ENCODE measurements around the gene CCDC154. TPM values are rescaled to one million over a fixed set of nuclear protein-coding genes. Genes with fewer than 3 reads are reported as not detected.

Gene CCDC154
- total RNA-seq, 4 donors from 2014 or later = 0.44 to 3.0 (median 2.7) TPM; not detected in 1

DNA sequence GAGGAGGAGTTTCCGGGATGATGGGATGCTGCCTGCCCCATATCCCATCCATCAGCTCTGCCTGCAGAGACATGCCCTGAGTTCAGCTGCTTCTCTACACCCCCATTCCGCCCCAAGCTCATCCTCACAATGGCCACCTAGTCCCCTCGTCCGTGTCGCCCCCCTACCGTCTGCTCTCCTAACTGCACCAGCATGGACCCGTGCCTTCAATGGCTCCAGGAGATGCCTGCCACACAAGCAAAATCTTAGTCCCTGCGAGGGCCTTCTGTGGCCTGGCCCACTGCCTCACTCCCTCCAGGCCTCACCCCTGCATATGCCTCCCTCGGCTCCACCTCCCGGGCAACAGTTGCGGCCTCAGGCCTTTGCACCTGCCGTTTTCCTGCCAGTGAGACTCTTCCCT, 47.0 kb upstream of the CCDC154 start:
- TF ChIP-seq EP300 (IDR thresholded peaks at IDR 0.05) = no peak
- TF ChIP-seq POLR2A (IDR thresholded peaks at IDR 0.05) = no peak
- TF ChIP-seq CTCF (IDR thresholded peaks at IDR 0.05) = no peak
- no peak overlapping the region for H3K27ac ChIP-seq
- no peak overlapping the region for H3K4me3 ChIP-seq
- peaks cover 0 to 20% (median 0%) of the 10 kb centered on the region in 3 donors for H3K36me3 ChIP-seq
- H3K9me3 ChIP-seq = no peaks in the 10 kb centered on the region
- no peak for DNase-seq (ENCODE audit: low spot score in 2 of 2)
- peaks cover 0 to 24% (median 0%) of the 10 kb centered on the region in 4 donors for H3K4me1 ChIP-seq
- WGBS, 2 donors = 83% methylated on average over 12 of the region's 12 CpGs
- H3K27me3 ChIP-seq = no peaks in the 10 kb centered on the region

GRCh38 chr16:1489077-1489476, 44.7 kb upstream of the CCDC154 start:
- TF ChIP-seq POLR2A (IDR thresholded peaks at IDR 0.05) = no peak
- no peak for TF ChIP-seq EP300 (IDR thresholded peaks at IDR 0.05)
- TF ChIP-seq CTCF (IDR thresholded peaks at IDR 0.05) = no peak
- DNase-seq (ENCODE audit: low spot score in 2 of 2) = no peak
- WGBS, 2 donors = 89 to 90% methylated on average over 12 of the region's 12 CpGs

GRCh38 chr16:1488619-1489018, 44.3 kb upstream of the CCDC154 start, which contains the start of gene PTX4:
TSS of gene PTX4 (minus strand) at chr16:1488944. CDS start at chr16:1488909, 35 bp downstream.
- 86 to 94% methylated on average over 19 of the region's 19 CpGs for WGBS, 2 donors
- no peak for TF ChIP-seq CTCF (IDR thresholded peaks at IDR 0.05)
- TF ChIP-seq EP300 (IDR thresholded peaks at IDR 0.05) = no peak
- TF ChIP-seq POLR2A (IDR thresholded peaks at IDR 0.05) = no peak
- Histone ChIP-seq H3K27me3 (no peaks in the 10 kb centered on the region), H3K4me1 (peaks cover 0 to 9% (median 0%) of the 10 kb centered on the region in 4 donors), H3K4me3 (no peak within 1 kb of the TSS), H3K27ac (no peak within 1 kb of the TSS), H3K36me3 (no peaks in the 10 kb centered on the region), H3K9me3 (no peaks in the 10 kb centered on the region)
- DNase-seq (ENCODE audit: low spot score in 2 of 2) = no peak

More at GRCh38 chr16:1489077-1489476, 44.7 kb upstream of the CCDC154 start:
- Histone ChIP-seq H3K27ac (no peak overlapping the region), H3K36me3 (no peaks in the 10 kb centered on the region), H3K9me3 (no peaks in the 10 kb centered on the region), H3K27me3 (no peaks in the 10 kb centered on the region), H3K4me3 (no peak overlapping the region), H3K4me1 (peaks cover 0 to 13% (median 0%) of the 10 kb centered on the region in 4 donors)

- Histone ChIP-seq H3K27me3 (no peaks in the 10 kb centered on the region), H3K4me1 (peaks cover 0 to 9% (median 0%) of the 10 kb centered on the region in 4 donors), H3K9me3 (no peaks in the 10 kb centered on the region), H3K36me3 (no peaks in the 10 kb centered on the region), H3K27ac (no peak overlapping the region), H3K4me3 (no peak overlapping the region)
- no peak for TF ChIP-seq CTCF (IDR thresholded peaks at IDR 0.05)
- no peak for TF ChIP-seq EP300 (IDR thresholded peaks at IDR 0.05)
- no peak for TF ChIP-seq POLR2A (IDR thresholded peaks at IDR 0.05)
- DNase-seq (ENCODE audit: low spot score in 2 of 2) = no peak
- 79 to 83% methylated on average over 18 to 19 of the region's 24 CpGs for WGBS, 2 donors
These were observed 43.8 kb upstream of the CCDC154 start for GRCh38 chr16:1488054-1488601.

DNA sequence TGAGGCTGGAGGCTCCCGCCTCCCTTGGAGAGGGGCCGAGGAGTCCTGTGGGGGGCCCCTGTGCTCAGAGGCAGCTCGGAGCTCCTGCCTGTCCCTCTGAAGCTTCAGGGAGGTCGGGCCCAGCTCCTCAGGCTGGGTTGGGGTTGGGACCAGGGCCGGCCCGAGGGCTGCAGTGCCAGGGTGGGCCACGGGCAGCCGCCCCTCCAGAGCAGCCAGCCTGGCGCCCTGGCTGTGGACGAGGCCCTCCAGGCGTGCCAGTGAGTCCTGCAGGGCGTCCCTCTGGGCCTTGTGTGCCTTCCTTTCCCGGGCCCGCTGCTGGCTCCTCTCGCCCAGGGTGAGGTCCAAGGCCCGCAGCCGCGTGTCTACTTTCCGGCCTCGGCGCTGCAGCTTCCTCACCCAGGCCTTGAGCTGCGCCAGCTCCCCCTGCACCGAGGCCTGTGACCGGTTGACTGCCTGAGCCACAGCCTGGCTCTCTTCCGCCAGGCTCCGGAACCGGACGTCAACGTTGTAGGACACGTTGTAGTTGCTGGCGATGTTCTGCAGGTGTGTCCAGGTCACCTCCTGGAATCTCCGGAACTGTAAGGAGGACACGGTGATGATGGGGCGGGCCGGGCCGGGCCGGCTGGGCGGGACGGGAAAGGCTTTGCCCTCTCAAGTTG, 43.2 kb upstream of the CCDC154 start:
- Histone ChIP-seq H3K4me1 (peaks cover 0 to 4% (median 0%) of the 10 kb centered on the region in 4 donors), H3K9me3 (no peaks in the 10 kb centered on the region), H3K4me3 (no peak overlapping the region), H3K36me3 (no peaks in the 10 kb centered on the region), H3K27me3 (no peaks in the 10 kb centered on the region), H3K27ac (no peak overlapping the region)
- no peak for TF ChIP-seq CTCF (IDR thresholded peaks at IDR 0.05)
- no peak for TF ChIP-seq EP300 (IDR thresholded peaks at IDR 0.05)
- no peak for TF ChIP-seq POLR2A (IDR thresholded peaks at IDR 0.05)
- WGBS, 2 donors = 91 to 95% methylated on average over 12 of the region's 39 CpGs
- DNase-seq (ENCODE audit: low spot score in 2 of 2) = no peak
